Measurements from ENCODE around the gene ZFYVE28.
"Not testable (repeated sequence)": the region's sequence is repeated elsewhere in the genome, so short reads cannot be mapped to it uniquely, and the experiment has no call there.

Gene ZFYVE28

GRCh38 chr4:2249526-2250356, 168.7 kb downstream of the ZFYVE28 start:
- no peak for DNase-seq (ENCODE audit: low read depth in 2 of 2)

GRCh38 chr4:2248821-2249261, 169.6 kb downstream of the ZFYVE28 start:
- no peak for DNase-seq (ENCODE audit: low read depth in 2 of 2)

- no peak for DNase-seq (ENCODE audit: low read depth in 2 of 2)
Observed at GRCh38 chr4:2248044-2248780, 170.2 kb downstream of the ZFYVE28 start.

DNA sequence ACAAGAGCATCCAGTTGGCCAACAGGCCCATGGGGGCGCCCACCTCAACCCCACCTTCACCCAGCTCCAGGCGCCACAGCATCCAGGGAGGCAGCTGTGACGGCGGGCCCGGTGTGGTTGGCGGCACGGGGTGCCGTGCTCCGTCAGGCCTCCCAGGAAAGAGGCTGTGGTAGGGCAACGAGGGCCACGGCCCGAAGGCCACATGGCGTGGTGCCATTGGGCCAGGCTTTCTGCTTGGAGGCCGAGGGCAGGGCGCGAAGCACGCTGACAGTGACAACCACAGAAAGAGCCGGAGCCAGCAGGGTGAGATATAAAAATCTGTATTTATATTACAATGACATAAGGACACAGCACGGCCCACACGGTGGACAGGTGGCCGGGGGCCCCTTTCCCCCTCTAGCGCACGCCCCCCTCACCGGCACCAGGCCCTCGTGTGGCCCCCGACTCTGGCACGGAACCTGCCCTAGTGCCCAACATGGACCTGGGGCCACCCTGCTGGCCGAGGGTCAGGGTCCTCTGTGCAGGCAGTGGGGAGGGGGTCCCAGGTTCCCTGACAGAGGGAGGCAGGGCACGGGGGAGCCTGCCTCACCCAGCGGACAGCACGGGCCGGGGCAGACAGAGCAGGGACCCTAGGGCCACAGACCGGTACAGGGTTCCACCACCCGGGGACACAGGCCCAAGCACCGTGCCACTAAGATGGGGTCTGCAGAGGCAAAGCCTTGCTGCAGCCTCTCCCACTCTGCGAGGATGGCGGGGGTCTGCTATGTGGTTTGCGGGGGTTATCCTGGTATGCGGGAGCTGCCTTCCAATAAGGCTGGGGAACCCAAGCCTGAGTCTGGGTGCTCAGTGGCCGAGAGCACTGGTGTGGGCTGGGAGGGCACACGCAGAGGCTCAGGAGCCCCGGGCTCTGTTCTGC, 171.1 kb downstream of the ZFYVE28 start:
- no peak for DNase-seq (ENCODE audit: low read depth in 2 of 2)

- DNase-seq (ENCODE audit: low read depth in 2 of 2): no peak
Observed at GRCh38 chr4:2246384-2247127, 171.9 kb downstream of the ZFYVE28 start.

- DNase-seq (ENCODE audit: low read depth in 2 of 2): no peak
Observed at GRCh38 chr4:2245787-2246275, 172.6 kb downstream of the ZFYVE28 start.

- no peak for DNase-seq (ENCODE audit: low read depth in 2 of 2)
Observed at GRCh38 chr4:2245057-2245786, 173.2 kb downstream of the ZFYVE28 start.

DNA sequence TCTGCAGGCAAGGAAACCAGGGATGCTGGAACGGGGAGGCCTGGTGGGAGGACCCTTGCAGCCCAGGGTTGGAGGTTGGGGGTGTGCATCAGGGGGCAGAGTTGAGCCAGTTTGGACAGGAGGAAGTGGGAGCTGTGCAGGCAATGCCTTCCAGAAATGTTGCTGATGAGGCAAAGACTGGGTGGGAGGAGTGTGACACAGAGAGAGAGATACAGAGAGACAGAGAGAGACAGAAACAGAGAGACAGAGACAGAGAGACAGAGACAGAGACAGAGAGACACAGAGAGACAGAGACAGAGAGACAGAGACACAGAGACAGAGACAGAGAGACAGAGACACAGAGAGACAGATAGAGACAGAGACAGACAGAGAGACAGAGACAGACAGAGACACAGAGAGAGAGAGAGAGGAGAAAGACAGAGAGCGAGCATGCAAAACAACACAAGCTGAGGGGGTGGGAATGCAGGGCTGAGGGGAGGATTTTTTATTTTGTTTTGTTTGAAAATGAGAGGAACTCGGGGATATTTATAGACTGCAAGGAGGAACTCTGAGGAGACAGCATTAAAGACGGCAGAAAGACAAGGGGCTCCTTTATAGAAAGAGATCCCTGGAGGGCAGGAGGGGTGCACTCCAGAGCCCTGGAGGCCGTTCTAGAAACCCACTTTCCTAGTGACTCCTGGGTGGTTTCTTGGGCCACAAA, 174.6 kb downstream of the ZFYVE28 start:
- DNase-seq (ENCODE audit: low read depth in 2 of 2): no peak

GRCh38 chr4:2241410-2242353, 176.8 kb downstream of the ZFYVE28 start, which contains the start of the genes HAUS3 and POLN:
TSS of gene HAUS3 (minus strand) at chr4:2242121. CDS start at chr4:2240946, 1,175 bp downstream.
TSS of gene POLN (minus strand) at chr4:2242121. CDS start at chr4:2229231, 12,890 bp downstream.
- DNase-seq (ENCODE audit: low read depth in 2 of 2): peak; percentile 90 to 92

GRCh38 chr4:2241003-2241402, 177.4 kb downstream of the ZFYVE28 start:
- no peak for DNase-seq (ENCODE audit: low read depth in 2 of 2)

- no peak for DNase-seq (ENCODE audit: low read depth in 2 of 2)
Observed at GRCh38 chr4:2236944-2237666, 181.3 kb downstream of the ZFYVE28 start.

DNA sequence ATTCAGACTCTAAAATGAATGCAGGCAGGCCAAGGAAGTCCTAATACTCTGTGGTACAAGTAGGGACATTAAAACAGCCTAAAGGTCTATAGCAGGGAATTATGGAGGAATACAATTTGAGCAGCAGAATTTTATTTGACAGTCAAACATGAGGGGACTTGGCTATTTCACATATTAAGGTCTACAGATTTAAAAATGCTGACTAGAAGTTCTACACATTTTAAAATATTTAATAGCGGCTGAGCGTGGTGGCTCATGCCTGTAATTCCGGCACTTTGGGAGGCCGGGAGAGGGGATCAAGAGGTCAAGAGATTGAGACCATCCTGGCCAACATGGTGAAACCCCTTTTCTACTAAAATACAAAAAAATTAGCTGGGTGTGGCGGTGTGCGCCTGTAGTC, 187.4 kb downstream of the ZFYVE28 start:
- DNase-seq (ENCODE audit: low read depth in 2 of 2): no peak

DNA sequence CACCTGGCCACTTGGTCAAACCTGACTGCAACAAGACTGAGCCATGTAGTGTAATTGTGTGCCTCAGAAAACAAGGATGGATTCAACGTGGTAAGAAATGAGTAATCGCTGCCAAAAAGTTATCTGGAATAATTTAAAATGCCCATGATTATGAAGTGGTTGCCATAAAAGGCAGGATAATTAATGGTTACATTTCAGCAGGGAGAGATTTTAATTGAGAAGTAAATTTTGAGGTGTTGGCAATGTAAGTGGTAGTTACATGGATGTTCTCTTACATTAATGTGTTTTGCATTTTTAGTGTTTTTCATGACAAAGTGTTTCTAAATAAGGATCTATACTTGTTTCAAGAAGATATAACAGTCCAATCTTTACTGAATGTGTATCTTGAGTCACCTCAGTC, 192.2 kb downstream of the ZFYVE28 start:
- DNase-seq (ENCODE audit: low read depth in 2 of 2): no peak

GRCh38 chr4:2222838-2223237, 195.6 kb downstream of the ZFYVE28 start:
- no peak for DNase-seq (ENCODE audit: low read depth in 2 of 2)

GRCh38 chr4:2221378-2221777, 197.1 kb downstream of the ZFYVE28 start:
- not testable (repeated sequence) for DNase-seq (ENCODE audit: low read depth in 2 of 2)

GRCh38 chr4:2220016-2220630, 198.3 kb downstream of the ZFYVE28 start:
- peak in 1 of 2 experiments; percentile 25 for DNase-seq (ENCODE audit: low read depth in 2 of 2)

All from fibroblast of skin of left biceps (primary cell).